Dermis microvascular lymphatic vessel endothelial cell (primary cell): ENCODE measurements around the gene SYNJ1. TPM values are rescaled to one million over a fixed set of nuclear protein-coding genes. Genes with fewer than 3 reads are reported as not detected.
"Not testable (repeated sequence)": the region's sequence is repeated elsewhere in the genome, so short reads cannot be mapped to it uniquely, and the experiment has no call there.

Experiments
- DNase-seq, 2 donors: peaks; one replicate each; pipeline versions ENCODE4 v3.0.0 to v3.0.0-alpha.2; 2010; ENCODE audit warnings: low read depth in 2 of 2
- total RNA-seq: library from RNA; depleted of rRNA; stranded (reverse); fragments of >200 nt; gene quantifications from 2 replicates; pipeline ENCODE4 v1.2.1, GENCODE V29; 2014

The SYNJ1 gene
- total RNA-seq, 1 donor from 2014 or later: 7.1 TPM

DNA sequence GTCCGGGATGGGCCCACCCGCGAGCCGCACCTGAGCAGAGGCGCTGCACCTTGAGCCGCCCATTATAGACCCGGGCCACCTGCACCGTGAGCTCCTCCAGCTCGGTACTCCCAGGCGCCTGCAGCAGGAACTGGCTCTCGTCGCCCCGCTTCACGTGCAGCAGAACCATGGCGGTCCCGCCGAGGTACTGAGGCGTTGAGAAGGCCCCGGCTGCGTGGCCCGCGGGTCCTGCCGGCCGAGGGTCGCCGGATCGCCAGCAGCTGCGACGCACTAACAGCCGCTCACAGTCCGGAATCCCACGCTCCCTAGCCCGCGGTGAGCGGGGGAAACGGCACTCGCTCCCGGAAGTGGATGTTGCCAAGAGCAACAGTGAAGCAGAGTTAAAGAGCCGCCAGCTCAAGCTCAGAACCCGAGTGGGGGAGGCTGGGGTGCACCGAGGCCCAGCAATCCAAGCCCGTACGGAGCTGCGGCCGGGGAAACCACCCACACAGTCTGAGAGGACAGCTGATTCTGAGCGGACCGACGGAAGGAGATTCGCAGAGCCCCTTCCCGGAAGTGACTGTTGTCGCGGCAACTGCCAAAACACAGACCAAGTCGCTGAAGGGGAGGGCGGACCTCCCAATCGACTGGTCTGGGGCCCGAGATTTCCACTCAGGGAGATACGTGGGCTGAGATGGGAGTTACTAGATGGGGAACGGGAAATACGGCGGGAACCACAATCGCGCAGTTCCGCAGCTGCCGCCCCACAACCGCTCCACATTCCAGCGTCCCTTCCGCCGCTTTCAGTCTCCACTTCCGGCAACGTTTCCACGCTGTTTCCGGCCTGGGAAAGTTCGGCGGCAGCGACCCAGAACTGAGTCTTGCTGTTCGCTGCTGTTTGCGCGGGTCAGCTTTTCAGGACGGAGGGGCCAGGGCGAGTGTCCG, 115.5 kb downstream of the SYNJ1 start, which contains the start of gene CFAP298:
TSS of gene CFAP298 (minus strand) at position 303 of the 924 bp plus-strand sequence. CDS start at position 169, 134 bp downstream.
- DNase-seq: peak; percentile 90 to 95

- DNase-seq: peak; percentile 6 to 52
Measured at GRCh38 chr21:32611471-32611997, 116.3 kb downstream of the SYNJ1 start.

GRCh38 chr21:32610940-32611339, 116.9 kb downstream of the SYNJ1 start:
- DNase-seq: not testable (repeated sequence)

DNA sequence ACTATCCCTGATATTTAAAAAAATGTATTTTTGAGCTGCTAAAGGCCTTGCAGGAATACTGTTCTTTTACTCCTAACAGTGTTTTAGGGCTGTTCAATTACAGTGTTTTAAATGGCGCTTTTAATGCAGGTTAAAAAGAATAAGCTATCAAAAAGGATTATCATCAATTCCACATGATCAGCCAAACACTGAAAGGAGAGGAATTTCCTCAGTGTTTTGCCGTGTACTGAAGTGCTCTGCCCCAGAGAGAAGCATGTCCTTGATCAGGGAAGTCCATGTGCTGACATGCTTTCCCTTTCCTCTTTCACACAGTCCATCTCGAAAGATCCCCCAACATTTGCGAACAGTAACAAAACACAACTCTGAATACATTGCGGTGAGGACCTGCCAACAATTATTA, 119.0 kb downstream of the SYNJ1 start:
- DNase-seq: no peak

DNA sequence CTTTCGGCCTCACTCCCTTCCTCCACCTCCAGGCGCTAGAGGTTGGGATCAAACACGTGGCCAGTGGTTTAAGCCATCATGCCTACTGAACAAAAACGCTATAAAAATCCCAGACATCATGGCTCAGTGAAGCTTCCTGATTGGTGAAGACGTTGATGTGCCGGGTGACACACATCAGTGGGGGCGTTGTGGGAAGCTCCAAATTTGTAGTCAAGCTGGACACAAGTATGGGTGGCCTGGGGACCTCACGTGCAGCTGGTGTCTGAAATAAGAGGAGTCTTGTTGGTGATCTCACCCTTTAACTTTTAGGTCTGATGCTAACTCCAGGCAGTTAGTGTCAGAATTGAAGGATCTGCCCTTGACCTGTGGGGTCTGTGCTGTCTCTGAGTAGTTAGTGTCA, 122.3 kb downstream of the SYNJ1 start:
- no peak for DNase-seq

GRCh38 chr21:32604464-32604863, 123.3 kb downstream of the SYNJ1 start:
- no peak for DNase-seq

GRCh38 chr21:32603131-32603530, 124.7 kb downstream of the SYNJ1 start:
- DNase-seq: no peak

- DNase-seq: no peak
Measured at GRCh38 chr21:32602099-32602498, 125.7 kb downstream of the SYNJ1 start.

DNA sequence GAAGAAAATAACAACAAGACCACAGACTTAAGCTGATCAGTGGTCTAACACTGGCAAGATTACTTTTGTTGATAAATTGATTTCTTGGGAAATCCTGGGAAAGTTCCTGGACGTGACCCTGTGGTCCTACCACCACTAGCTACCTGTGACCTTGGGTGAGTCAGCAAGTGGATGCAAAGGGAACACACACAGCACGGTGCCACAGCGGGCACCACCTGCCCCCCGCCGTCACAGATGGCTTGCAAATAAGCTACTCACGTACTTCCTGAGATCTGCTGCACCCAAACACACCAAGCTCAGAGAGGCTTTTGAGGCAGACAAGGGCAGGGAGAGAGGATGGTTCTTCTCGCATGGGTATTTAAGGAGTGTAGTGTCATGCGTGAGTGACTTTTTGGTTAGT, 128.3 kb downstream of the SYNJ1 start:
- DNase-seq: no peak

DNA sequence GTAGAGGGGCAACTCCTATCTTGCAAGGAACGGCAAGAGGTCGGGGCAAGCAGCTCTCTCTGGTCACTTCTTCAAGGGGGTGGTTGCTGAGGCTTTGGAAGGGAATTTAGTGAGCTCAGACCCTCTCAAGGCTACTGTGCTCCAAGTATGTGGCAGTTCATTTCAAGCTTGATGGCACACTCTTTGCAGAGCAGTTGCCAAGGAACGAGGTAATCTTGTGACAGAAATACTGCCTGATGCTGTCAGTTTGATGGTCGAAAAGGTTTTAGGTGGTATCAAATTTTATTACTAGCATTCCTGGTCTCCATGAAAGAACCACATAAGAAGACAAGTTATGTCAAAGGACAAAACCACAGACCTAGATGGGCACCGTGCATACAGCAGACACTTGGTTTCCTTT, 128.7 kb downstream of the SYNJ1 start:
- DNase-seq: no peak

DNA sequence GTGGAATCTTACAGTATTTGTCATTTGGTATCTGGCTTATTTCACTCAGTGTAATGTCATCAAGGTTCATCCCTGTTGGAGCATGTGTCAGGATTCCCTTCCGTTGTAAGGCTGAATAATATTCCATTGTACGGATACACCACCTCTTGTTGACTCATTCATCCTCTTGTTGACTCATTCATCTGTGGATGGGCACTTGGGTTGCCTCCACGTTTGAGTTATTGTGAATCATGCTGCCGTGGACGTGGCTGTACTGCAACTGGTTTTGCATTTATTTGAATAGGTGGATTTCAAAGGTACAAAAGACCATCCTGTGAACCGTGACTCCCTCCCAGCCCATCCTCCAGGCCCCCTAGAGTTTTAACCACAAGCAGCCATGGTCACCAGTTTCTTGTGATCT, 130.6 kb downstream of the SYNJ1 start:
- DNase-seq: peak; percentile 93 to 96

DNA sequence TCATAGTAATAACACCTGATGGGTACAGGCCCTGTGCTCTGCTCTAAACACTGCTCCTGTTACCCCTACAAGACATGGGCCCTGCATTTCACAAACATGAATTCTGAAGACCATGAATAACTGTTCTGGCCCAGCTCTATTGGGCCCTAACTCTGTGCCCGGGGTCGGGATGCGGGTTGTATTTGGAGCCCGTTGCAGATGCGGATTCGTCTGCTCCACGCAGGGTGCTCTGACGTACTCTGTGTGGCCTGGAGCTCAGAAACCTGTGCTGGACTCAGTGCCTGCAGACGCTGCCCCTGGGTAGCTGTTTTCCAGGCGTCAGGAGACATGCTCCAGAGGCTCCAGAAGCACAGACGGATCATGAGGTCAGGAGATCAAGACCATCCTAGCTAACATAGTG, 132.4 kb downstream of the SYNJ1 start:
- no peak for DNase-seq

- DNase-seq: no peak
Measured at GRCh38 chr21:32593690-32594089, 134.1 kb downstream of the SYNJ1 start.

DNA sequence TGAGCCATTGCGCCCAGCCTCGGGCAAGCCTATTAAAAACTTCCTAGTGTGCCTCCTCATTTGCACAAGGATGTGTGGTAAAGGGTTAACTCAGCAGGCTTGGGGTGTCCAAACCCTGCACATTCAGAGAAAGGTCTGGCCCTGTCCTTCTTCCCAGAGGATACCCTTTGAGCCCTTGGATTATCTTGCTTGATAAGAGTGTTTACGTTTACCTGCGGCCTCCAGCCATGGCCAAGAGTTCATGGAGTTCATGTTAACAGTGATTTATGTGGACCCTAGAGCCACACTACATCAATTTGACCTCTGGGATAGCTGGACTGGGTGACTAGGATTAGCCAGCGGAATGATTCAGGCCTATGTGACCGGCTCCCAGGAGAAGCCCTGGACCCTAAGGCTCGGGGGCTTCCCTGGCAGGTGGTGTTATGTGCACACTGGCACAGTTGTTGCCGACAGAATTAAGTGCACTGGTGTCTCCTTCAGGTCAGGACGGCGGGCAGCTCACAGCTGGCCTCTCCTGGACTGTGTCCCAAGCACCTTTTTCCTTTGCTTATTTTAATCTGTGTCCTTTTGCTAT, 134.8 kb downstream of the SYNJ1 start:
- no peak for DNase-seq

DNA sequence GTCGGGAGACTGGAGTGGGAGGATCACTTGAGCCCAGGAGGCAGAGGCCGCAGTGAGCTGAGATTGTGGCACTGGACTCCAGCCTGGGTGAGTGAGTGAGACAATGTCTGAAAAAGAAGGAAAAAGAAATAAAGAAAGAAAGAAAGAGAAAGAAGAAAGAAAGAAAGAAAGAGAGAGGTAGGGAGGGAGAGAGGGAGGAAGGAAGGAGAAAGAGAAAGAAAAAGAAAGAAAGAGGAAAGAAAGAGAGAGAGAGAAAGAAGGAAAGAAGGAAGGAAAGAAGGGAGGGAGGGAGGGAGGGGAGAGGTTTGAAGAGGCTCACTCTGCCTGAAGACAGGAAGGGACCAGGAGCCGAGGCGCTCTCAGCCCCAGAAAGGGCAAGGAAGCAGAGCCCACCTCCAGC, 137.7 kb downstream of the SYNJ1 start:
- no peak for DNase-seq

DNA sequence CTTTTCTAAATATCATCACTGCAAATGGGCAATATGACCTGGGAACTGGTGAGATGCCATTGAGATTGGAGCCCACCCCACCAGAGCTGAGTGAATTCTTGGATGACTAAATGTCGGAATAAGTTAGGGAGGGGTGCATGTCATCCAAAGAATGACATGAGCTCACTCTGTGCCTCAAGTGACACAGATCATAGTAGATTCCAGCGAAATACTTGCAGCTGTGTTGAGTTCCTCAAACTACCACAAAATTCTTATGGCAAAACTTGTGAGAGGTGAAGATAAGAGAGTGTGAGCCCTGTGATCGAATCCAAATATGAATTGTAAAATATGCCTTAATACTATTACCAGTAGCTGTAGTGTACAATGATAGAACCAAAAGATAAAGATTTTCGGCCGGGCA, 140.2 kb downstream of the SYNJ1 start:
- no peak for DNase-seq

DNA sequence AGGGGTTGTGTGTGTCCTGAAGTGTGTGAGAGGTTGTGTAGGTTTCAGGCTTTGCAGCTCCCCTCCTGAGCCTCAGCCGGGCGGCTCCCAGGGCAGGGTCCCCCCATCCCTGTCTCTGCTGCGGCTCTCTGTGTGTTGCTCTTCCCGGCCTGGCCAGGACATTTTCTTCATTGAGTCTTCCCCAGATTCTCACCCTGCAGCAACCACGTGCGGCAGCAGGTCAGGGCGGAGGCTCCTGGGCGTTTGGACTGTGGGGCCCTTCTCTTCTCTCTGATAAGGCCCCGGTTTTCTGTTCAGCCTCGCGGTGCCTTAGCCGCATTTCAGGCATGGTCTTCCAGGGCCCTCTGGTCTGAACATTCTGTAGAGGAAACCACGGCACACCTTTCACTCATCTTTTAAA, 140.7 kb downstream of the SYNJ1 start:
- no peak for DNase-seq

DNA sequence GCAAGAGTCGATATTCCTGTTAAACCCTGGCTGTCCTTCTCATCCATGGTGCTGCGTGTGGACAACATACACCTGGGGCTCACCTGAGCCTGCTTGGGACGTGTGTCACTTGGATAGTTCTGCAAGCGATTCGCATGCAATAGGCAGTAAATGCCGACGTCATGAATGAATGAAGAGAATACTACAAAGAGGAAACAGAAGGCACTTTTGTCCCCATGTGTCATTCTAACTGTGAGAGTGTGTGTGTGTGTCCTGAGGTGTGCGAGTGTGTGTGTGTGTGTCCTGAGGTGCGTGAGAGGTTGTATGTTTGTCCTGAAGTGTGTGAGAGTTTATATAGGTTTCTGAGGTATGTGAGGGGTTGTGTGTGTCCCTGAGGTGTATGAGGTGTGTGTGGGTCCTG, 141.8 kb downstream of the SYNJ1 start:
- no peak for DNase-seq

- no peak for DNase-seq
Measured at GRCh38 chr21:32585042-32585710, 142.6 kb downstream of the SYNJ1 start, which contains the start of gene TCP10L. TSS of gene TCP10L (minus strand) at chr21:32585523. CDS start at chr21:32584304, 1,219 bp downstream.

- no peak for DNase-seq
Measured at GRCh38 chr21:32584472-32584871, 143.3 kb downstream of the SYNJ1 start.

- no peak for DNase-seq
Measured at GRCh38 chr21:32581732-32582131, 146.1 kb downstream of the SYNJ1 start.

GRCh38 chr21:32580949-32581348, 146.9 kb downstream of the SYNJ1 start:
- DNase-seq: no peak
